Left renal cortex interstitium (tissue), 4 donors: ENCODE data around the gene TCAP. TPM values are rescaled to one million over a fixed set of nuclear protein-coding genes. Genes with fewer than 3 reads are reported as not detected.

Experiments
- polyA plus RNA-seq, 4 donors: library from polyadenylated mRNA; unstranded; fragments of 120-200 nt; gene quantifications; one replicate each; pipeline ENCODE4 v1.2.1, GENCODE V29; 2013; ENCODE audit not compliant: insufficient read length in 4 of 4

Gene TCAP
- polyA plus RNA-seq, 4 donors, result 1.1 to 2.2 (median 1.7) TPM

Other genes starting within 250 kb of the TCAP start
- 10 to 100 TPM; 47.0 to 54.9 (median 51.7) TPM for gene MED1, start 214.1 kb upstream of the TCAP start, polyA plus RNA-seq
- gene CDK12, start 203.9 kb upstream of the TCAP start, polyA plus RNA-seq, result 10 to 100 TPM; 40.6 to 70.5 (median 56.3) TPM
- under 1 TPM in 3 of 4 donors, not detected in 1; 0.03 to 0.07 (median 0.06) TPM for gene NEUROD2, start 57.4 kb upstream of the TCAP start, polyA plus RNA-seq
- gene PPP1R1B, start 38.4 kb upstream of the TCAP start, polyA plus RNA-seq, result 10 to 100 TPM; 10.9 to 19.8 (median 14.1) TPM
- gene STARD3, start 28.2 kb upstream of the TCAP start, polyA plus RNA-seq, result 10 to 100 TPM; 44.2 to 57.8 (median 47.0) TPM
- gene PNMT, start 3.1 kb downstream of the TCAP start, polyA plus RNA-seq, result 1 to 10 TPM; 2.1 to 4.5 (median 2.7) TPM
- gene PGAP3, start 22.7 kb downstream of the TCAP start, polyA plus RNA-seq, result 10 to 100 TPM; 36.7 to 48.7 (median 43.1) TPM
- gene ERBB2, start 34.7 kb downstream of the TCAP start, polyA plus RNA-seq, result 100 to 1,000 TPM; 173 to 226 (median 187) TPM
- 10 to 100 TPM; 32.3 to 44.6 (median 36.6) TPM for gene MIEN1, start 65.2 kb downstream of the TCAP start, polyA plus RNA-seq
- 10 to 100 TPM; 30.0 to 52.1 (median 37.1) TPM for gene GRB7, start 72.6 kb downstream of the TCAP start, polyA plus RNA-seq
- under 1 TPM; 0.14 to 0.33 (median 0.25) TPM for gene IKZF3, start 199.0 kb downstream of the TCAP start, polyA plus RNA-seq
- gene ZPBP2, start 202.9 kb downstream of the TCAP start, polyA plus RNA-seq, result not detected